HG03342 (cell line): ENCODE results near the gene TAS2R20.
"Not testable (repeated sequence)": the region's sequence is repeated elsewhere in the genome, so short reads cannot be mapped to it uniquely, and the experiment has no call there.

Experiments used
- ATAC-seq: cut with Tn5 transposase; IDR thresholded peaks from one replicate; pipeline ENCODE4 v1.9.1; 2021; ENCODE audit warnings: mild to moderate bottlenecking, moderate library complexity; ENCODE audit not compliant: unreplicated experiment

Gene TAS2R20, protein sequence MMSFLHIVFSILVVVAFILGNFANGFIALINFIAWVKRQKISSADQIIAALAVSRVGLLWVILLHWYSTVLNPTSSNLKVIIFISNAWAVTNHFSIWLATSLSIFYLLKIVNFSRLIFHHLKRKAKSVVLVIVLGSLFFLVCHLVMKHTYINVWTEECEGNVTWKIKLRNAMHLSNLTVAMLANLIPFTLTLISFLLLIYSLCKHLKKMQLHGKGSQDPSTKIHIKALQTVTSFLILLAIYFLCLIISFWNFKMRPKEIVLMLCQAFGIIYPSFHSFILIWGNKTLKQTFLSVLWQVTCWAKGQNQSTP

DNA sequence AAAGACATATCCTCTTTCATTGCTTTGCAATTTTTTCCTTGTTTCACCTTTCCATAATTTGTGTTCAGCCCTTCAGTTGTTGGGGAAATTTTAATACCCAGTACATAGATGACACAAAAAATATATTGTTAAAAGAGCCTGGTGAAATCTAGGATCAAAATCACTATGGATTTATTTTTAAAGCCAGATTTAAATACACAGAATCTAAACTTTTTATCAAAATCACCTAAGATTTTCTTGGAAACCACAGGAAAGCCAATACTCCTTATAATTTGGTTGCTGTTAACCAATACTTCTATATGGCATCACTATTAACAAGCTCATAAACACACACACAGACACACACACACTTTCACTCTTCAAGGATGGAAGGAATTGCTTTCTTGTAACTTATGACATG is at the start of gene TAS2R20:
Gene TAS2R20, minus strand, starts transcription at position 101 of the 400 bp plus-strand sequence. CDS start 429 bp downstream, outside the sequence.
- ATAC-seq = no peak

DNA sequence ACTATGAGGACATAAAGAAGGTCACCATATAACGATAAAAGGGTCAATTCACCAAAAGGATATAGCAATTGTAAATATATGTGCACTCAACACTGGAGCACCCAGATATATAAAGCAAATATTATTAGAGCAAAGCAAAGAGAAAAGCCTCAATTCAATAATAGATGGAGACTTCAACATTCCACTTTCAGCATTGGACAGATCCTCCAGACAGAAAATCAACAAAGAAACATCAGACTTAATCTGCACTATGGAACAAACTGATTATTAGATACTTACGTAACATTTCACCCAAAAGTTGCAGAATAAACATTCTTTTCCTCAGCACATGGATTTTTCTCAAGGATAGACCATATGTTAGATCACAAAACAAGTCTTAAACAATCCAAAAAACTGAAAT is 43.3 kb upstream of the TAS2R20 start:
- ATAC-seq = not testable (repeated sequence)

DNA sequence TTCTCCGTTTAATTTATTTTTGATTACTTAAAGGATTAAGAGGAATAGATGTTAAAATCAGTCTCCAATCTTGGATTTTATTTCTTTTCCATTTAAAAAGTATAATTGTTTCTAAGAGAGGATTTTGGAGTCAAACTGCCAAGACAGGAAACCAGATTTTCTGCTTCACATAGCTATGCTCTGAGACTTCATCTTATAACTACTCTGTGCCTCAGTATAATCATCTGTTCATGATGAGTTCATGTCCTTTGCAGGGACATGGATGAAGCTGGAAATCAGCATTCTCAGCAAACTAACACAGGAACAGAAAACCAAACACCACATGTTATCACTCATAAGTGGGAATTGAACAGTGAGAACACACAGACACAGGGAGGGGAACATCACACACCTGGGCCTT is 42.1 kb upstream of the TAS2R20 start:
- ATAC-seq = no peak

DNA sequence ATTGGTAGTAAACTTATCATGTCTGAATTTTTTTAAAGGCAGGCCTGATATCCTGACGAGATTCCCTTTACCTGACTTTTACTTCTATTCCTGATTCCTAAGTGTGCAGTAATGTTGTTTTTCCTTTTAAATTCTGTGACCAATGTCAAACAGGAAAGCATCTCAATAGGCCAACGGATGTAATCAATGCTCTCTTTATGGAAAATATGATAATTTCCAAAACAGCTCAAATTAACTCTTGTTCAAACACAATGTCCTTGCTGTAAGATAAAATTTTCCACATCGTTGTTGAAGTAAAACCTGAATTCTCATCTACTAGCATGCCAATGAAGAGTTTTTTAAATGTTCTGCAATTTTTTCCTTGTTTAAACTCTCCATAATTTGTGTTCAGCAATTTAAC is 41.1 kb upstream of the TAS2R20 start:
- ATAC-seq = no peak

DNA sequence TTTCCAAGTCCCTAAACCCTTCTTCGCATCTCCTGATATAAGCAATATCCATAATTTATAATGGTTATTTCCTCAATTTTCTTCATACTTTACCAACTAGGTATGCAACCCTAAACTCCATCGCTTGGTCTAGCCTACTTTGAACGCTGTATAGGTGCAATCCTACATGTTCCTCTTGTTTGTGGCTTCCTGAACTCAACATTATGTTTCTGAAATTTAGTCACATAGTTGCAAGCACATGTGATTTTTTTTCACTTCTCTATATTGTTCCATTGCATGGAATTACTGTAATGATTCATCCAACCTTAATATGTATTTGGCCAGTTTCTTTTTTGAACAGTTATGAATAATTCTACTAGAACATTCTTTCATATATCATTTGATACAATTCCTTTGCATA is 35.9 kb upstream of the TAS2R20 start:
- not testable (repeated sequence) for ATAC-seq

DNA sequence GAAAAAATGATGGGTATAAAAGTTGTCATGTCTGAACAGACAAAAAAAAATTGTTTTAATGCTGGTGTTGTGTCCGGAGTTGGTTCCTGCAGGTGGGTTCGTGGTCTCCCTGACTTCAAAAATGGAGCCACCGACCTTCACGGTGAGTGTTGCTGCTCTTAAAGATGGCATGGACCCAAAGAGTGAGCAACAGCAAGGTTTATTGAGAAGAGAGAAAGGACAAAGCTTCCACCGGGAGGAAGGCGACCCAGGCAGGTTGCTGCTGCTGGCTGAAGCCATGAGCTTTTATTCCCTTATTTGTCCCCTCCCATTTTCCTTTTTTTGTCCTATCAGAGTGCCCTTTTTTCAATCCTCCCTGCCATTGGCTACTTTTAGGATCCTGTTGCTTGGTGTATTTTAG is 33.2 kb upstream of the TAS2R20 start, which contains the start of gene TAS2R31:
Gene TAS2R31, minus strand, starts transcription at position 101 of the 400 bp plus-strand sequence. Its CDS starts 72 bp downstream, at position 29.
- no peak for ATAC-seq

DNA sequence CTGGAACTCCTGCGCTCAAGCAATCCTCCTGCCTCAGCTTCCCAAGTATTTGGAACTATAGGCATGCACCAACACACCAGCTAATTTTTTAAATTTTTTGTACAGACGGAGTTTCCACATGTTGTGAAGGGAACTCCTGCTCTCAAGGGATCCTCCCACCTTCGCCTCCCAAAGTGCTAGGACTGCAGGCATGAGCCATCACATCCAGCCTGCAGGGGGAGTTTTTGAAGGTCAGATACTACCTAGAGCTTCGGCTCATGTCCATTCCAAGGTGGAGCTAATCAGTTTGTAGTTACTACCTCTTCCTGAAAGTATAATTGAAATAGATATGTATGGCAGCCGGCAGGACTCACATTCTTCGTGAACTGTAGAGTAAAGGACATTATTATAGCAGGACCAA is 28.0 kb upstream of the TAS2R20 start:
- ATAC-seq = no peak

DNA sequence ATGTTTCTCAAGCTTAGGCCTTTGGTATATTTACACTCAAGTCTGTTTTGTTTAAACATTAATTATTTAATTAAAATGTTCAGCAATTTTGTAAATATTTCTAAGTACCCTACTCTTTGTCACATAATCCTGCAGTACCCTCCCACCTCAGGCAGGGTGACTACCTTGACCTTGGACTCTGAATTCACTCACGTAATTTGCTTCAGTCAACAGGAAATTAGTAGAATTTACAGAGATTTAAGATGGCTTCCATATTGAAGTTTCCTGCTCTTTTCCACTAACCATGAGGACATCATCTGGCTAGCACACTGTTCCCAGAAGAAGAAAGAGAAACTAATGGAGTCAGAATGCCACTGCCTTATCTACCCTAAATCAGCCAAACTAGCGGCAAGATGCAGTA is 25.3 kb upstream of the TAS2R20 start:
- no peak for ATAC-seq

DNA sequence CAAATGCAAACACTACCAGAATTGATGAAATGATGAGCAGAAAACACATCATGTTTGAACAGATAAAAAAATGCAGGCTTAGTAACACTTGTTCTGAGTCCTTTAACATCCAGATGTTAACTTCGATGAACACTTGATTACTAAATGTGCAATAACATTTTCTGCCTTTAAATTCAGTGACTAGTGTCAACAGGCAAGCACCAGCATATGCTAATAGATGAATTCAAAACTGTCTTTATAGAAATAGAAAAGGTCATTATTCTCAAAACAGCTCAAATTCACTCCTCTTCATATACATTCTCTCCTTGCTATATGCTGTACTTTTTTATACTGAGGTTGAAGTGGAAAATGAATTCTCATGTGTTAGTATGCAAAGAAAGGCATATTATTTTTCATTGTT is 24.4 kb upstream of the TAS2R20 start, which contains the start of gene TAS2R19:
Gene TAS2R19, minus strand, starts transcription at position 101 of the 400 bp plus-strand sequence. Its CDS starts 49 bp downstream, at position 52.
- ATAC-seq = no peak

DNA sequence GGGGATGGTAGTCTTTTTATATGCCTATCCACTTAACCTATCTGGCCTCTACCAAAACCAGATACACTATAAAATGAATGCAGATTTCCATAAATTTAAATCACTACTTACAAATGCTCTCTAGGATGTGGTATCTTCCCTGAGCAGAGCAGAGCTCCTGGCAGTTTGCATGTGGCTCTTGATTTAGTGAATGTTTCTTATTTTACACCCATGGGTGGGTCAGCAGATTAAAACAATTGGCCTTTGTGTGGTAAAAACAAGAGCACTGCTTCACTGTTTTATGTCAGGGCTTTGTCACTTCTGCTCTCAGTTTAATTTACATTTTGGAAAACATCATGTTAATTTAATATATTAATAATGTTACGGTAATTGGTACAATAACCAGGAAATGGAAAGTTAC is 18.8 kb upstream of the TAS2R20 start:
- no peak for ATAC-seq

DNA sequence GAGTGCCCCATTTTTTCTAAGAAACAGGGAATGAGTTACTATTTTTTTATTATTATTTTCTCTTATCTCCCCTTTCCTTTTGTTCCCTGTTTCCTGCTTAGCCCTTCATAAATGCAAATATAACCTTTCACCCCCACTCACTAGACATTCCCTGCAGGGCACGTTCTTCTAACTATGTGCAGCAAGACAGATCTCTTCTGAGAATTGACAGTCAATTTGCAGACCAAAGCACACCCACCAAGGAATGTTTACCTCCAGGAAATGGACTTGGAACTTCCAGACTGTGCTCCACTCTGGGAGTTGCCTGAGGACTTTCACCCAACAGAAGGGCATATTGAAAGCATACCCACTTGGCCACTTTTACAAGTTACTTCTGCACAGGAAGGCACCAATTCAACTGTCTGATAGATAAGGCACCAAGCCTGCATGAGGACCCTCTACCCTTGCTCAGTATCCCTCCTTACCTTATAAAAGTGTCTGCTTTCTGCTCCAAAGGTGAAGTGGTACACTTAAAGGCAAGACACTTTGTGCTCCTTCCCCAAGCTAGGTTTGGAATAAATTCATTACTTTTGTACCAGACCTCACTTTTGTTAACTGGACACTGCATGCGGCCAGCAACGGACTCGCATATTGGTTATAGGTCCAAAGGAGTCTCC is 17.8 kb upstream of the TAS2R20 start:
- ATAC-seq = no peak

DNA sequence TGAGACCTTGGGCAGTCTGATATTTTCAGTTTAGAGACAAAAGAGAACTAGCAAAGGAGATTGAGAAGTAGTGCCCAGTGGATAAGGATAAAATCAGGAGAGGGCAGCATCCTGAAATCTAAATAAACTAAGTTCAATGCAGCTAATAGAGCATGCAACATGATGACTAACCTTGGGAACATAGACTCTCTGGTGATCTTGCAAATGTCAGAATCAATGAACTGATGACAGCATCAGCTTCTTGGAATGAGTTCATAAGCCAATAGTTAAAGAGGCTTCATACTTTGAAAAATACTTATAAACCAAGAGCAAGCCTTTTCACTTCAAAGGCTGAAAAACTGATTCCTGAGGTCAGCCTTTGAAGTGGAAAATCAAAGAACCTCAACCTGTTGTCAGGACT is 16.1 kb upstream of the TAS2R20 start:
- ATAC-seq = no peak

DNA sequence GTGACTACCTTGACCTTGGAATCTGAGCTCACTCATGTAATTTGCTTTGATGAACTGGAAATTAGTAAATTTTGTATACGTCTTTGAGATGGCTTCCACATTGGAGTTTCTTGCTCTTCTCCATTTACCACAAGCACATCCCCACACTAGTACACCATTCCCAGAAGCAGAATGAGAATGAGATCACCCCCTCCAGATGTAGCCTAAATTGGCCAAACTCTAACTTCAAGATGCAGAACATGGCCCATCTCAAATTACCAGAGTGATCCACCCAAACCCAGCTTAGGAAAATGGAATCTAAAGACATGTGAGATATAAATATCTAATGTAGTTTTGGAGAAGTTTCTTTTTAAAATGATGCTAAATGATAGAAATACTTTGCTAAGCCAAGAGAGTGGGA is 9.5 kb upstream of the TAS2R20 start:
- no peak for ATAC-seq

DNA sequence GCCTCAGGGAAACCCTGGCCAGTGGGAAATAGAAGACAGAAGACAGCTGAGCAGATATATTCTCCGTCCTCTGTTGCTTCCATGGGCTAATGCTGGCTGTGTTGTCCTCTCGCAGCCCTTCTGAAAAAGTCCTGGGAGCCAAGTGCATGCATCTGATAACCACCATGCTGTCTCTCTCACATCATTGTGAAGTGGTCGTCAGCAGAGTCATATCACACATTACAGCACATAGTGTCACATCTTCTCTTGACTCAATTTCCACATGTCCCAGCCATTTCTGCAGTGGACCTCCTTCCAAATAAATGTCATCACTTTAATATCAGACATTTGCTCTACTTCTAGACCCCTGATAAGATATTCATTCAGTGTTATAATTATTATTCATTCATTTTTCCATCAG is 3.8 kb downstream of the TAS2R20 start:
- ATAC-seq = no peak

DNA sequence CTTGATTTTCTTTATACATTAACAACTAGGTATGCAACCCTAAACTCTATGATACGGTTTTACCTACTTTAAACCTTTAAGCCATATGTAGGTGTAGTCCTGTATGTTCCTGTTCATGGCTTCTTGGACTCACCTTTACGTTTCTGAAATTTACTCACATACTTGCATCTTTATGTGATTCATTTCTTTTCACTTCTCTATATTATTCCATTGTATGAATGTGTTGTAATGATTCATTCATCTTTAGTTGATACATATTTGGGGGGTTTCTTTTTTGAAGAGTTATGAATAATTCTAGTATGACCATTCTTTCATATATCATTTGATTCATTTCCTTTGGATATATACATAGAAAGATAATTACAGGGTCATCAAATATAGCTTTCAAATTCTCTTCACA is 9.0 kb downstream of the TAS2R20 start:
- no peak for ATAC-seq

DNA sequence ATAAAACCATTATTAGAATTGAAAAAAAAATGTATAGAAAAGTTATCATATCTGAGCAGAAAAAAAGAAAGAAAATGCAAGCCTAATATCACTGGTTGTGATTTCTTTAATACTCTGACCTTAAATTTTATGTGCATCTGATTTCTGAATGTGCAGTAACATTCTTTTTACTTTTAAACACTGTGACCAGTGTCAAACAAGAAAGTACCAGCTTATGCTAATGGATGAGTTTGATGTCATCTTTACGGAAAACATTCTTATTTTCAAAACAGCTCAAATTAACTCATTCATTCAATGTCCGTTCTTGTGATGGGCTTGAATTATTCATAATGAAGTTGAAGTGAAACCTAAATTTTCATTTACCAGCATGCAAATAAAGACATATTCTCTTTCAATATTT is 11.3 kb downstream of the TAS2R20 start, which contains the start of gene TAS2R50:
Gene TAS2R50, minus strand, starts transcription at position 101 of the 400 bp plus-strand sequence. Its CDS starts 52 bp downstream, at position 49.
- no peak for ATAC-seq

DNA sequence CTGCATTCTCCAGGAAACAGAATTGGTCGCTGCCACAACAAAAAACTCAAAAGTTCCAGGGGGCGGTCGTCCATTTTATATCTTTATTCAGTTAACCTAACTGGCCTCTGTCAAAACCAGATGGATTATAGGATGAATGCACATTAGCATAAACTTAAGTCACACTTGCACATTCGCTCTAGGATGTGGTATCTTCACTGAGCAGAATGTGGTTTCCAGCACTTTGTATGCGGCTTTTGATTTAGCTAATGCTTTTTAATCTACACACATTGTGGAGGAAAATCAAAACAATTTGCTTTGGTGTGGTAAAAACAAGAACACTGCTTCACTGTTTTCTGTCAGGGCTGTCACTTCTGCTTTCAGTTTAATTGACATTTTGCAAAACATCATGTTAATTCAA is 15.9 kb downstream of the TAS2R20 start:
- ATAC-seq = no peak

DNA sequence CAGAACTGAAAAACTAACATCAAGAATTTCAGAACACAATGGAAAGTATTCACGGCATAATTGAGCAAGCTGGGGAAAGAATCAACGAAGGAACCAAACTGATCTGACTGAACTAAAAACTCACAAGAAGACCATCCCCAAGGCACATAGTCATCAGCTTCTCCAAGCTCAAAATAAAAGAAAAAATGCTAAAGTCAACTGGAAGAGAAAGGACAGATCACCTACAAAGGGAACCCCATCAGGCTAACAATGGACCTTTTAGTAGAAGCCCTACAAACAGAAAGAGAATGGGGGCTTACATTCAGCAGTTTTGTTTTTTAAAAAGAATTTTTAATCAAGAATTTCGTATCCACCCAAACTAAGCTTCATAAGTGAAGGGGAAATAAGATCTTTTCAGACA is 23.1 kb downstream of the TAS2R20 start:
- no peak for ATAC-seq

DNA sequence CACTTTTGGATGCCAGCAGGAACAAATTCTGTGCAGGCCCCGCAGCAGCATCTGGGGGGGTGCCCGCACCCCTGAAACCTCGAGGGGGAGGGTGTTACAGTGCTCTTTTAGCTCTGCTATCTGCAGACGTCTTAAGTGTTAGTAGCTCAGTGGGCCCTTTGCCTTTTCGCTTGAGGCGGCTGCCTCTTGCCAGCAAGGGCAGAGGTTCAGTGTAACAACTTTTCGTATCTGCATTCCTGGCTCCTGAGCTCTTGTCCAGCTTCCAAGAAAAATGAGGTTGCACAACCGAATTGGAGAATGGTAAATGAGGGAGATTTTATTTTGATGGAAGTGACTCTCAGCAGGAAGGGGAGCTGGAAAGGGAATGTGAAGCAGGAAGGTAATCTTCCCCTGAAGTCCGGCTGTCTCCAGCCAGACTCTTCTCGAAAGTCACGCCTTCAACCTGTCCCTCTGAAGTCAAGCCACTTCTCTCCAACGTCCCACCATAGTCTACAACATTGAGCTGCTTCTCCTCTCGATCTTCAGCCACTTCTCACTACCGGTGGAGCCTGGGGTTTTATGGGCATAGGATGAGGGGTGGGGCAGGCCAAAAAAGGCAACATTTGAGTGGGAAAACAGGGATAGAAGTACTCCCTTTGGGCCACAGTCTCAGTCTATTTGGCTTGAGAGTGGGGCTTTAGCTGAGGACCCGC is 29.2 kb downstream of the TAS2R20 start:
- ATAC-seq = no peak

DNA sequence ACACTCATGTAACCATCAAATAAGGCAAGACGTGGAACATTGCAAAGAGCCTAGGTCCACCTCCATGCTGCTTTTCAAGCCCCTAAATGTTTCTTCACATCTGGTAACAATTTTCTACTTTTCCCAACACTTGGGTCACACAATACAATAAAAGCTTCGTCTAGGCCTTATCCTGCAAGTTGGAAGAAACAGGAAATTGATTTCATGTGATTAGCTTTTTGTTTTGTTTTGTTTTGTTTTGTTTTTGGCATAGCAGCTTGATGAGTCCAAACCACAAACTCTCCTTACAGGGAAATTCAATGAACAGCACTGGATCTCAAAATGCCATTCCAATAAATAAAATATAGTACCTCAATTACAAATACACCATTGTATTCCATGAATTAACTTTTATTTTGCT is 30.7 kb downstream of the TAS2R20 start:
- no peak for ATAC-seq

DNA sequence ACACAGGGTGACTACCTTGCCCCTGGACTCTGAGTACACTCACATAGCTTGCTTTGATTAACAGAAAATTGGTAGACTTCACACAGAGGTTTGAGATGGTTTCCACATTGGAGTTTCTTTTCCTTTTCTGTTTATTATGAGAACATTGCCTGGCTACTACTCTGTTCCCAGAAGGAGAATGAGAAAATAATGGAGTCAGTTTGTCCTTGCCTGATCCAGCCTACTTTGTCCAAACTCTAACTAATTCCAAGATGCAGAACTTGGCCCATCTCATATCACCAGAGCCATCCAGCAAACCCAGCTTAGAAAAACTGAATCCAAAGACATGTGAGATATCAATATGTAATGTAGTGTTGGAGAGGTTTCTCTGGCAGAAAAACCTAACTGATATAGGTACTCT is 31.8 kb downstream of the TAS2R20 start:
- no peak for ATAC-seq

DNA sequence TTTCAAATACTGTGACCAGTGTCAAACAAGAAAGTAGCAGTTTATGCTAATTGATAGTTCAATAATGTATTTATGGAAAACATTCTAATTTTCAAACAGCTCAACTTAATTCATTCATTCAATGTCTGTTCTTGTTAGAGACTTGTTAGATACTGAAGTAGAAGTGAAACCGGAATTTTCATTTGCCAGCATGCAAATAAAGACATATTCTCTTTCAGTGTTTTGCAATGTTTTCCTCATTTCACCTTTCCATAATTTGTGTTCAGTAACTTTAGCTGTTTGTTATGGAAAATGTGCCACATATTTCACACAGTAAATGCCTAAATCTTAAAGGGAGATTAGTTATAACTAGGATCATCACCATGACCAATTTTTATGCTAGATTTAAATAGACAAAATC is 32.6 kb downstream of the TAS2R20 start:
- no peak for ATAC-seq
